Muscle layer of duodenum (tissue), 2 donors: ENCODE measurements around the gene GOLGA6L25.
"Not testable (repeated sequence)": the region's sequence is repeated elsewhere in the genome, so short reads cannot be mapped to it uniquely, and the experiment has no call there.

ENCODE experiments used
- H3K27ac ChIP-seq: one replicate; pipeline ENCODE4 v1.7.0; 2013; ENCODE audit warnings: mild to moderate bottlenecking, low read length
- H3K27me3 ChIP-seq: one replicate; pipeline ENCODE4 v1.7.0; 2013; ENCODE audit warnings: low read depth, mild to moderate bottlenecking, control low read depth, low read length
- H3K36me3 ChIP-seq, 2 donors: one replicate each; pipeline ENCODE4 v1.7.0; 2013; ENCODE audit warnings: low read length in 2 of 2, control low read depth in 1 of 2, mild to moderate bottlenecking in 1 of 2; ENCODE audit not compliant: insufficient read depth in 2 of 2, control insufficient read depth in 1 of 2
- H3K4me1 ChIP-seq, 2 donors: one replicate each; pipeline ENCODE4 v1.7.0; 2013; ENCODE audit warnings: low read length in 2 of 2, mild to moderate bottlenecking in 2 of 2, control low read depth in 1 of 2, moderate library complexity in 1 of 2; ENCODE audit not compliant: insufficient read depth in 2 of 2, control insufficient read depth in 1 of 2
- H3K4me3 ChIP-seq, 2 donors: one replicate each; pipeline ENCODE4 v1.7.0; 2013; ENCODE audit warnings: low read length in 2 of 2, low read depth in 1 of 2, mild to moderate bottlenecking in 1 of 2
- H3K9me3 ChIP-seq, 2 donors: one replicate each; pipeline ENCODE4 v1.7.0; 2013; ENCODE audit warnings: low read length in 2 of 2, control low read depth in 1 of 2, mild to moderate bottlenecking in 1 of 2; ENCODE audit not compliant: control insufficient read depth in 1 of 2
- donor health status: healthy.

The GOLGA6L25 gene

GRCh38 chr15:28553268-28553667, at the start of gene GOLGA6L25:
GOLGA6L25 (plus strand) TSS chr15:28553568; CDS start chr15:28553629, 61 bp downstream.
- H3K4me1 ChIP-seq = not testable (repeated sequence)

DNA sequence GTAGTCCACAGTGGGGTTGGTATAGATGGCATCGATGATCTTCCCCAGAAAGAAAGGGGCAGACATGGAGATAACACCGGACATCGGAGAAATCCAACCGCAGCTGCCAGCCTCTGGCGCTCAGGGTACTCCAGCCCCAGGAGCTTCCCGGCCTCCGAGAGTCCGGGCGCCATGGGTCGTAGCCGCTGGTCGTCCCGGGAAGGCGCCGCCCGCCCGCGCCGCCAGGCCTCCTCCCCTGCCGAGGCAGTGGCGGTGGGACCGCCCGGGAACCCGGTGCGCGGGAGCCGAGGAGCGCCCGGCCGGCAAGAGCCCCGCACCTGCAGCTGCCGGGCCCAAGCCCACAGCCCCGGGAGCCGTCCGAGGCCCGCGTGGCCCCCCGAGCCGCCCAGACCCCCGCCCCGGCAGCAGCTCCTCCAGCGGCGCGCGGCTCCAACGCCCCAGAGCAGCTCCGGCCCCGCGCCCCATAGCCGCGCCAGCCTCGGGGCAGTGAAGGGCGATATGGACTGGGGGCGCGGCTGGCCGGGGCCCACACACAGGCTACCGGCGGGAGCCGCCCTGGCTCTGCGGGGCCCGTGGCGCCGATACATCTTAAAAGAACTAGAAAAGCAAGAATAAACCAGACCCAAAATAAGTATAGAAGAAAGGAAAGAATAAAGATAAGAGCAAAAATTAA, 45.0 kb upstream of the GOLGA6L25 start:
- H3K4me1 ChIP-seq, H3K27me3 ChIP-seq, H3K27ac ChIP-seq, H3K4me3 ChIP-seq, H3K36me3 ChIP-seq, H3K9me3 ChIP-seq: not testable (repeated sequence)

More at GRCh38 chr15:28553268-28553667, at the start of gene GOLGA6L25:
- H3K27me3 ChIP-seq, H3K4me3 ChIP-seq, H3K27ac ChIP-seq, H3K36me3 ChIP-seq, H3K9me3 ChIP-seq: not testable (repeated sequence)

- H3K27me3 ChIP-seq, H3K4me1 ChIP-seq, H3K9me3 ChIP-seq, H3K36me3 ChIP-seq, H3K27ac ChIP-seq, H3K4me3 ChIP-seq: not testable (repeated sequence)
Observed at GRCh38 chr15:28514128-28514527, 39.2 kb upstream of the GOLGA6L25 start.

DNA sequence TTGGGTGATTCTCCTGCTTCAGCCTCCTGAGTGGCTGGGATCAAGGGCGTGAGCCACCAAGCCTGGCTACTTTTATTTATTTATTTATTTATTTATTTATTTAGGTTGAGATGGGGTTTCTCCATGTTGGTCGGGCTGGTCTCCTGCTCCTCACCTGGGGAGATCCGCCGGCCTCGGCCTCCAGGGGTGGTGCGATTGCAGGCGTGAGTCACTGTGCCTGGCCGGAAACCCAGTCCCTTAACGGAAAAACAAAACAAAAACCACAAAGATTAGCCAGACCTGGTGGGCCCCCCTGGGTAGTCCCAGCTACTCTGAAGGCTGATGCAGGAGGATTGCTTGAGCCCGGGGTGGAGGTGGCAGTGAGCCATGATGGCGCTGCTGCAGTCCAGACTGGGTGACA, 38.2 kb upstream of the GOLGA6L25 start:
- not testable (repeated sequence) for H3K36me3 ChIP-seq, H3K4me3 ChIP-seq, H3K27me3 ChIP-seq, H3K27ac ChIP-seq, H3K9me3 ChIP-seq, H3K4me1 ChIP-seq

DNA sequence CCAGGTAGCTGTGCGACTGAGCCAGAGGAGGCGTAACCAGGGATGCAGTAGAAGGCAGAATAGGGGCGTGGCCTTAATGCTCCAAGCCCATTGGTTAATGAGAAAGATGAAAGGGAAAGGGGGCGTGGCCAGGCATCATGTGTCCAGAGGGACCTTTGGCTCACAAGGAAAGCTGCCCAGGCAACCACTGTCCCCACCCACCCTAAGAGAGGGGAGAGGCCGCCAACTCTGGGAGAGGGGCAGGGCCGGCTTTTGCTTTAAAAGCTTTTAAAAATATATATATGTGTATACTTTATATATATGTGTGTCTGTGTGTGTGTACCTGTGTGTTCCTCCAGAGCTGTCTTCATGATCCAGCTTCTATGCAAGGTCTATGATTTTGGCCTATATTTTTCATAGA, 20.4 kb upstream of the GOLGA6L25 start, which contains the start of gene GOLGA8G:
Gene GOLGA8G (minus strand): TSS at position 18 of the 400 bp plus-strand sequence. CDS start 62 bp downstream, outside the sequence.
- H3K27ac ChIP-seq, H3K27me3 ChIP-seq, H3K9me3 ChIP-seq, H3K4me1 ChIP-seq, H3K4me3 ChIP-seq, H3K36me3 ChIP-seq: not testable (repeated sequence)

GRCh38 chr15:28573351-28573750, 20.0 kb downstream of the GOLGA6L25 start:
- not testable (repeated sequence) for H3K27me3 ChIP-seq, H3K9me3 ChIP-seq, H3K4me3 ChIP-seq, H3K4me1 ChIP-seq, H3K27ac ChIP-seq, H3K36me3 ChIP-seq

- H3K27ac ChIP-seq = not testable (repeated sequence)
Observed at GRCh38 chr15:28588977-28589606, 35.7 kb downstream of the GOLGA6L25 start.

GRCh38 chr15:28589769-28590168, 36.4 kb downstream of the GOLGA6L25 start:
- not testable (repeated sequence) for H3K4me1 ChIP-seq, H3K36me3 ChIP-seq, H3K4me3 ChIP-seq, H3K27ac ChIP-seq, H3K27me3 ChIP-seq, H3K9me3 ChIP-seq

More at GRCh38 chr15:28588977-28589606, 35.7 kb downstream of the GOLGA6L25 start:
- not testable (repeated sequence) for H3K4me1 ChIP-seq, H3K27me3 ChIP-seq, H3K9me3 ChIP-seq, H3K36me3 ChIP-seq, H3K4me3 ChIP-seq

DNA sequence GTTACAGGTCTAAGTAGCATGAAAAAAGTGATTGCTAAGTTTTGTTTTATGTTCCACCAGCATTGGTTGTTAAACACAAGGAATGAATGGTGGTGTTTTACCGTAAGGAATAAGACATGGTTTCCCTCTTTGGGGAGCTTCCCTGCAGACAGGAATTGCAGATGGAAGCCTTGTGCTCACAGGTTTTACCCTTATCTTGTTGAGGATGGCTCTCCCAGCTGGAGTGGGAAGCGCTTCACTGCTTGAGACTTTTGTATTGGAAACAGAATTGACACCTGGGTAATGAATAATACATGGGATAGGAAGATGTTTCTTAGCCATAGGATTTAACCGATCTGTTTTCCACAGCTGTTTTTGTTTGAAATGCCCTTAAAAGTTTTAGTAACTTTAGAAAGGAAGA, 39.0 kb downstream of the GOLGA6L25 start:
- H3K27ac ChIP-seq, H3K9me3 ChIP-seq: not testable (repeated sequence)

DNA sequence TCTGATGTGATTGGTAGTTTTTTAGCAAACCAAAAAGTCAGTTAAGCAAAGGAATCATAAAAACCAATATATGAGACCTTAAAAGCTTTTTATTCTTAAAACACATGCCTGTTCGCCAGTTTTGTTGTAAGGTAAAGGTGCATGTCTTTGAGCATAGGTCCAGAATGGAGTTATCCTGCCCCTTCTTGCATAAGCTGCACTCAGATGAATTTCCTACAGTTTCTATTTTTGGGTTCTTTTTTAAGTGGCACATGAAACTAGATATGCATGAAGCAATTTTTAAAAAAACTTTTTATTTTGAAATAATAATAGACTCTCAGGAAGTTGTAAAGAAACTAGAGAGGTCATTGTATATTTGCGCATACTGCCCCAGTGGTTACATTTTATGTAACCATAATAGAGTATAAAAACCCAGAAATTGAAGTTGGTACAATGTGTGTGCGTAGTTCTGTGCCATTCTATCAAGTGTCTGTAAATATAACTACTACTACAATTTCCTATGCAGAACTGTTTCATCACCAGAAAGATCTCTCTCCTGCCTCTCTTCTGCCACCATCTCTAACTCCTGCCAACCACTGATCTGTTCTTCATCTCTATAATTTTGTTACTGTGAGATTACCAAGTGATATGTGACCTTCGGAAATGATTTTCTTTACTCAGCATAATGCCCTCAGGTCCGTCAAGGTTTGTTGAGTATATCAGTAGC, 40.2 kb downstream of the GOLGA6L25 start:
- not testable (repeated sequence) for H3K36me3 ChIP-seq, H3K27me3 ChIP-seq, H3K4me3 ChIP-seq, H3K27ac ChIP-seq, H3K4me1 ChIP-seq, H3K9me3 ChIP-seq

More for the DNA sequence above, 39.0 kb downstream of the GOLGA6L25 start:
- H3K4me1 ChIP-seq, H3K27me3 ChIP-seq, H3K4me3 ChIP-seq, H3K36me3 ChIP-seq: not testable (repeated sequence)

DNA sequence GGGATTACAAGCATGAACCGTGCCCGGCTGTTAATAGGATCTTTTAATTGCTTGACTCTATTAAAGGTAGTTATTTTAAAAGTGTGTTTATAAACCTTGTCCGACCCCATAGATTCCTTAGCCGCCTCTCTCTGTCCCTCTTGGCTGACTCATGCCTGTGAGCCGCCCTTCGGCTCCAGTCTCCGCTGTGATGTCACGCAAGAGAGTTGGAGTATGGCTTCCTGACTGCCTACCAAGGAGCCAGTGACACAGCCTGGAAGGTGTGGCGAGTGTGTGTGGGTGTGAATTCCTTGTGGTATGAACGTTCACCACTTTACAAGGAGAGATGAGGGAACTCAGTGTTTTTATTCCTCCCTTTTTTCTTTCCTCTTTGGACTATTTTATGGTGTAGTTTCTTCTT, 44.1 kb downstream of the GOLGA6L25 start:
- H3K36me3 ChIP-seq, H3K27me3 ChIP-seq, H3K4me3 ChIP-seq, H3K27ac ChIP-seq, H3K9me3 ChIP-seq, H3K4me1 ChIP-seq: not testable (repeated sequence)
